KMS-11 (cell line): ENCODE data around the gene MAJIN.

Source experiments
- H2AFZ ChIP-seq: fragments of 200-600 bp; sonication (generic); 2 replicates; pipeline ENCODE4 v1.6.1; 2016; ENCODE audit warnings: antibody characterized with exemption, mixed run types, low read depth
- H3K27ac ChIP-seq: fragments of 200-600 bp; sonication (generic); 2 replicates; pipeline ENCODE4 v1.6.1; 2016; ENCODE audit warnings: mild to moderate bottlenecking, mixed run types
- H3K27me3 ChIP-seq: fragments of 200-600 bp; sonication (generic); 2 replicates; pipeline ENCODE4 v1.6.1; 2017; ENCODE audit warnings: mild to moderate bottlenecking, low read depth, mixed run types, moderate library complexity; ENCODE audit not compliant: insufficient read depth
- H3K36me3 ChIP-seq: fragments of 200-600 bp; sonication (generic); 2 replicates; pipeline ENCODE4 v1.6.1; 2017; ENCODE audit warnings: mild to moderate bottlenecking, mixed run types; ENCODE audit not compliant: insufficient read depth
- H3K4me1 ChIP-seq: fragments of 200-600 bp; sonication (generic); 2 replicates; pipeline ENCODE4 v1.6.1; 2016; ENCODE audit warnings: mild to moderate bottlenecking, low read depth, mixed run types; ENCODE audit not compliant: poor library complexity, severe bottlenecking
- H3K4me2 ChIP-seq: fragments of 200-600 bp; sonication (generic); 2 replicates; pipeline ENCODE4 v1.7.0; 2016; ENCODE audit warnings: mild to moderate bottlenecking, mixed run types
- H3K4me3 ChIP-seq: fragments of 200-600 bp; sonication (generic); IDR thresholded peaks from 2 replicates; pipeline ENCODE4 v1.6.1; 2017; ENCODE audit warnings: low read depth, low read length, mixed read lengths; ENCODE audit not compliant: insufficient read depth
- H3K79me2 ChIP-seq: fragments of 200-600 bp; sonication (generic); 2 replicates; pipeline ENCODE4 v1.6.1; 2016; ENCODE audit warnings: low read depth, mixed run types; ENCODE audit not compliant: insufficient read depth
- H3K9ac ChIP-seq: fragments of 200-600 bp; sonication (generic); 2 replicates; pipeline ENCODE4 v1.6.1; 2016; ENCODE audit warnings: mild to moderate bottlenecking, mixed run types
- H4K20me1 ChIP-seq: fragments of 200-600 bp; sonication (generic); 2 replicates; pipeline ENCODE4 v1.6.1; 2016; ENCODE audit warnings: mild to moderate bottlenecking, mixed run types; ENCODE audit not compliant: insufficient read depth
- CTCF ChIP-seq: fragments of 200-600 bp; sonication (generic); conservative IDR thresholded peaks from 2 replicates; pipeline ENCODE4 v1.6.1; 2017; ENCODE audit warnings: low read depth, mild to moderate bottlenecking, antibody characterized with exemption, low read length, moderate library complexity, mixed read lengths

MAJIN gene

GRCh38 chr11:64917663-64917995 is 54.3 kb downstream of the MAJIN start:
- Histone ChIP-seq H4K20me1 (no peaks in the 10 kb centered on the region), H3K27ac (no peak overlapping the region), H3K4me2 (peak overlapping the region; percentile 88), H3K36me3 (no peaks in the 10 kb centered on the region), H3K9ac (peak overlapping the region; percentile 8; the same call in 1 of the 2 replicates), H3K4me1 (peaks cover 25% of the 10 kb centered on the region), H3K27me3 (no peaks in the 10 kb centered on the region), H3K79me2 (no peaks in the 10 kb centered on the region), H2AFZ (peak overlapping the region; percentile 54), H3K4me3 (no peak overlapping the region)
- TF ChIP-seq CTCF = no peak

- Histone ChIP-seq H3K79me2 (no peaks in the 10 kb centered on the region), H2AFZ (peak within 1 kb of the TSS; percentile 60), H3K4me2 (peak within 1 kb of the TSS; percentile 88), H4K20me1 (no peaks in the 10 kb centered on the region), H3K4me1 (peaks cover 25% of the 10 kb centered on the region), H3K4me3 (no peak within 1 kb of the TSS), H3K27me3 (no peaks in the 10 kb centered on the region), H3K27ac (peak within 1 kb of the TSS; percentile 47; the same call in 1 of the 2 replicates), H3K36me3 (no peaks in the 10 kb centered on the region), H3K9ac (peak within 1 kb of the TSS; percentile 73)
- no peak for TF ChIP-seq CTCF
These were observed 54.9 kb downstream of the MAJIN start, which contains the start of gene ATG2A for GRCh38 chr11:64916775-64917662. Gene ATG2A, minus strand, starts transcription at chr11:64917209. Its CDS starts 74 bp downstream, at chr11:64917135.

GRCh38 chr11:64916040-64916774 is 55.7 kb downstream of the MAJIN start:
- Histone ChIP-seq H4K20me1 (no peaks in the 10 kb centered on the region), H3K27me3 (no peaks in the 10 kb centered on the region), H3K4me1 (peaks cover 25% of the 10 kb centered on the region), H3K4me3 (no peak overlapping the region), H3K79me2 (no peaks in the 10 kb centered on the region), H2AFZ (peak overlapping the region; percentile 60), H3K9ac (peak overlapping the region; percentile 73), H3K36me3 (no peaks in the 10 kb centered on the region), H3K4me2 (peak overlapping the region; percentile 67), H3K27ac (peak overlapping the region; percentile 47; the same call in 1 of the 2 replicates)
- no peak for TF ChIP-seq CTCF

GRCh38 chr11:64915376-64915887 is 56.5 kb downstream of the MAJIN start:
- no peak overlapping the region for H3K4me3 ChIP-seq
- no peaks in the 10 kb centered on the region for H3K27me3 ChIP-seq
- H3K36me3 ChIP-seq = no peaks in the 10 kb centered on the region
- TF ChIP-seq CTCF = no peak
- H2AFZ ChIP-seq = no peak overlapping the region
- H3K9ac ChIP-seq = no peak overlapping the region
- no peaks in the 10 kb centered on the region for H4K20me1 ChIP-seq
- peaks cover 25% of the 10 kb centered on the region for H3K4me1 ChIP-seq
- no peak overlapping the region for H3K27ac ChIP-seq
- H3K79me2 ChIP-seq = no peaks in the 10 kb centered on the region
- H3K4me2 ChIP-seq = peak overlapping the region; percentile 67; the same call in 1 of the 2 replicates
